SU-DHL-6 (cell line): ENCODE data around the gene SULF2.

Experiments
- H2AFZ ChIP-seq: fragments of 200-600 bp; sonication (generic); 2 replicates; pipeline ENCODE4 v1.6.1; 2014; ENCODE audit warnings: low read depth, mild to moderate bottlenecking, moderate library complexity, mixed read lengths, antibody characterized with exemption, low read length; ENCODE audit not compliant: severe bottlenecking
- H3F3A ChIP-seq: fragments of 200-600 bp; shearing (Covaris generic); 2 replicates; pipeline ENCODE4 v1.6.0; 2016; ENCODE audit warnings: antibody characterized with exemption, mild to moderate bottlenecking; ENCODE audit not compliant: insufficient read depth
- H3K27ac ChIP-seq: fragments of 200-600 bp; sonication (generic); 2 replicates; pipeline ENCODE4 v1.5.1; 2016; ENCODE audit warnings: low read depth, mild to moderate bottlenecking, low read length, moderate library complexity, mixed read lengths
- H3K27me3 ChIP-seq: fragments of 200-600 bp; sonication (generic), shearing (Covaris generic); 2 replicates; pipeline ENCODE4 v1.6.0; 2014; ENCODE audit warnings: mild to moderate bottlenecking, low read length
- H3K36me3 ChIP-seq: fragments of 200-600 bp; sonication (generic); 2 replicates; pipeline ENCODE4 v1.6.1; 2014; ENCODE audit warnings: mild to moderate bottlenecking, low read length, mixed read lengths
- H3K4me2 ChIP-seq: fragments of 300-600, 200-600 bp; shearing (Covaris generic), sonication (generic); 2 replicates; pipeline ENCODE4 v1.6.0; 2014; ENCODE audit warnings: low read length, low read depth, mild to moderate bottlenecking; ENCODE audit not compliant: poor library complexity, severe bottlenecking
- H3K4me3 ChIP-seq: fragments of 200-600 bp; sonication (generic); 2 replicates; pipeline ENCODE4 v1.5.1; 2014; ENCODE audit warnings: antibody characterized with exemption, low read length, mild to moderate bottlenecking, mixed read lengths; ENCODE audit not compliant: insufficient read depth, poor library complexity, severe bottlenecking
- H3K79me2 ChIP-seq: fragments of 200-600 bp; sonication (generic); 2 replicates; pipeline ENCODE4 v1.6.1; 2014; ENCODE audit warnings: mild to moderate bottlenecking, low read length, moderate library complexity; ENCODE audit not compliant: insufficient read depth
- H3K9ac ChIP-seq: fragments of 200-600 bp; sonication (generic); 2 replicates; pipeline ENCODE4 v1.7.0; 2014; ENCODE audit warnings: mild to moderate bottlenecking, low read length
- H3K9me2 ChIP-seq: fragments of 200-600 bp; sonication (generic); replicated peaks from 2 replicates; pipeline ENCODE4 v1.6.1; 2014; ENCODE audit warnings: low read length; ENCODE audit not compliant: insufficient read depth
- H3K9me3 ChIP-seq: fragments of 200-600 bp; sonication (generic); 2 replicates; pipeline ENCODE4 v1.6.1; 2014; ENCODE audit warnings: low read length, mixed read lengths; ENCODE audit not compliant: insufficient read depth
- H4K20me1 ChIP-seq: fragments of 200-600 bp; sonication (generic); 2 replicates; pipeline ENCODE4 v1.6.1; 2014; ENCODE audit warnings: low read depth, mild to moderate bottlenecking, antibody characterized with exemption, low read length, moderate library complexity, mixed read lengths
- EZH2phosphoT487 ChIP-seq: fragments of 200-600 bp; sonication (generic), shearing (Covaris generic); conservative IDR thresholded peaks from 2 replicates; pipeline ENCODE4 v1.6.1; 2018; ENCODE audit warnings: mild to moderate bottlenecking, antibody characterized with exemption, low read length, moderate library complexity, mixed read lengths
- TF ChIP-seq, protein P1 (sequence below): fragments of 200-600 bp; sonication (generic); IDR thresholded peaks from one replicate; pipeline ENCODE4 v1.5.1; 2017; ENCODE audit warnings: antibody characterized with exemption, mild to moderate bottlenecking, low read length, moderate library complexity; ENCODE audit not compliant: insufficient read depth, poor library complexity, severe bottlenecking

The SULF2 gene

DNA sequence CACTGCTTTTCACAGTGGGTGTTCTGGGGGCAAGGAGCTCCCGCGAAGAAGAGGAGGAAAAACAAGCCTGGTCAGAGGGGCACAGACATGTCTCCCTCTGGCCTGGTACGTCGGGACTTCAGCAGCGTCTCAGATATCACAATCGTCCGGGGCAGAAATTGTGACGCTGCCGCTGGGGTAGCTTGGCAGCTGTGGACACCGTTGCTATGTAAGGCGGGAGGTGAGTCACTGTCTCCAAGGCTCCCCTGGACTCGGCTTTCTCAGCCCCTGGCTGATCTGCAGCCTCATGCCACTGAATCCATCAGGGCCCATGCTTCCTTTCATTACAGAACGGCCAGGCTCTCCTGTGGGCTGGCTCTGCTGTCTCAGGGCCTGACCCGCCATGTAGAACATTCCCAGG is 98.7 kb downstream of the SULF2 start:
- H2AFZ ChIP-seq = no peak overlapping the region
- no peaks in the 10 kb centered on the region for H3K9me3 ChIP-seq
- H3K36me3 ChIP-seq = no peaks in the 10 kb centered on the region
- no peak overlapping the region for H3K4me3 ChIP-seq
- no peaks in the 10 kb centered on the region for H4K20me1 ChIP-seq
- H3K9ac ChIP-seq = no peak overlapping the region
- no peak overlapping the region for H3K4me2 ChIP-seq
- no peaks in the 10 kb centered on the region for H3K9me2 ChIP-seq
- H3F3A ChIP-seq = no peaks in the 10 kb centered on the region
- H3K27ac ChIP-seq = no peak overlapping the region
- H3K79me2 ChIP-seq = no peaks in the 10 kb centered on the region
- TF ChIP-seq, protein P1, sequence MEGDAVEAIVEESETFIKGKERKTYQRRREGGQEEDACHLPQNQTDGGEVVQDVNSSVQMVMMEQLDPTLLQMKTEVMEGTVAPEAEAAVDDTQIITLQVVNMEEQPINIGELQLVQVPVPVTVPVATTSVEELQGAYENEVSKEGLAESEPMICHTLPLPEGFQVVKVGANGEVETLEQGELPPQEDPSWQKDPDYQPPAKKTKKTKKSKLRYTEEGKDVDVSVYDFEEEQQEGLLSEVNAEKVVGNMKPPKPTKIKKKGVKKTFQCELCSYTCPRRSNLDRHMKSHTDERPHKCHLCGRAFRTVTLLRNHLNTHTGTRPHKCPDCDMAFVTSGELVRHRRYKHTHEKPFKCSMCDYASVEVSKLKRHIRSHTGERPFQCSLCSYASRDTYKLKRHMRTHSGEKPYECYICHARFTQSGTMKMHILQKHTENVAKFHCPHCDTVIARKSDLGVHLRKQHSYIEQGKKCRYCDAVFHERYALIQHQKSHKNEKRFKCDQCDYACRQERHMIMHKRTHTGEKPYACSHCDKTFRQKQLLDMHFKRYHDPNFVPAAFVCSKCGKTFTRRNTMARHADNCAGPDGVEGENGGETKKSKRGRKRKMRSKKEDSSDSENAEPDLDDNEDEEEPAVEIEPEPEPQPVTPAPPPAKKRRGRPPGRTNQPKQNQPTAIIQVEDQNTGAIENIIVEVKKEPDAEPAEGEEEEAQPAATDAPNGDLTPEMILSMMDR = no peak
- no peak for TF ChIP-seq EZH2phosphoT487
- H3K27me3 ChIP-seq = no peaks in the 10 kb centered on the region

DNA sequence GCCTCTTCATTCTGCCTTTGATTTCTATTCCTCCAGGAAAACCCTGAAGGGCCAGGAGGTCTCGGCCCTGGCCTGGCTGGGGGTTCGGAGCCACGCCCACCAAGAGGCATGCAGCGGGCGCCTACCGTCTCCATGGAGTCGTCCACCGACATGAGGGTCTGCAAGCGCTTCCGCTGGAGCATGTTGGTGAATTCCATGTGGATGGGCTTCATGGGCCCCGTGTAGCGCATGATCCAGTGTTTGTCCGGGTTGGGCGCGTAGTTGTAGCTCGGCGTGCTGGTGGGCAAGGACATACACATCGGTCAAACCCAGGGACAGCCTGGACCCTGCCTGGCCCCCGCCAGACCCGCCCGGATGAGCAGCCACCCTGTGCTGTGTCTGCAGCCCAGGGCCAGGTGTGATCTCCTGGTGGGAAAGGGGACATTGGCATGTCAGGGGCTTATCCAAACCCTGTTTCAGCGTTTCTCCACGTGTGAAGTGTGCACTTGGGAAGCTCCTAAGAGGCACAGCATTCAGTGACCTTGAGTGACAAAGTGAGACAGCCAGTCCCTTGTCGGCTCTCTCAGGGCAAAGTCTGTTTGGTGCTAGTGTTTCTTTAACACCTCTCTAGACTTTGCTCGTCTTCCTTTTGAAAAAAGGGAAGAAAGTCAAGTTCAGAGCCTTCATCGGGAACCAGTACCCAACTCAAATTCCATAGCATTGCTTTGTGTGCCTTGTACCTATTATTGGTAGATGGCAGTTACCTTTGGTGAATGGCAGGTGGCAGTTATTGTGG is 100.8 kb downstream of the SULF2 start:
- Histone ChIP-seq H3K9ac (no peak overlapping the region), H3K79me2 (no peaks in the 10 kb centered on the region), H2AFZ (no peak overlapping the region), H3K4me3 (no peak overlapping the region), H3K9me3 (no peaks in the 10 kb centered on the region), H4K20me1 (no peaks in the 10 kb centered on the region), H3K27me3 (no peaks in the 10 kb centered on the region), H3K4me2 (no peak overlapping the region), H3K27ac (no peak overlapping the region), H3K9me2 (no peaks in the 10 kb centered on the region), H3F3A (no peaks in the 10 kb centered on the region), H3K36me3 (no peaks in the 10 kb centered on the region)
- TF ChIP-seq, protein P1 = no peak
- TF ChIP-seq EZH2phosphoT487 = no peak

DNA sequence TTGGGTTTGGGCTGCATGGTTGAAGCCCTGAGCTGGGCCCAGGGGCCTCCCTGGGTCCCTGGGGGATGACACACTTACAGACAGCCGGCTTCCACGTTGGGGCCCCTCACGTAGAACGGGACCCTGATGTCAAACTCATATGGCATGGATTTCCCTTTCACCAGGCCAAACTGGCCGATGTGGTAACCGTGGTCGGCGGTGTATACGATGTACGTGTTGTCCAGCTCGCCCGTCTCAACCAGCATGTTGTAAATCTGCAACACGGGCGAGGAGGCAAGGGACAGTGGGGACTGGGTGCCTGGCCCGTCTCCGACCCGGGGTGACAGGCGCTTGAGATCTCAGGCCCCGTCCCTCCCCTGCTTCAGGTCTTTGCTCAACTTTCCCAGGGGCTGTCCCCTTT is 102.4 kb downstream of the SULF2 start:
- Histone ChIP-seq H2AFZ (no peak overlapping the region), H3K4me3 (no peak overlapping the region), H3K9ac (no peak overlapping the region), H3K4me2 (no peak overlapping the region), H4K20me1 (no peaks in the 10 kb centered on the region), H3K9me2 (no peaks in the 10 kb centered on the region), H3K27me3 (no peaks in the 10 kb centered on the region), H3K79me2 (no peaks in the 10 kb centered on the region), H3K9me3 (no peaks in the 10 kb centered on the region), H3F3A (no peaks in the 10 kb centered on the region), H3K27ac (no peak overlapping the region), H3K36me3 (no peaks in the 10 kb centered on the region)
- TF ChIP-seq EZH2phosphoT487 = no peak
- TF ChIP-seq, protein P1 = no peak
